Mesothelial cell of epicardium (in vitro differentiated cells): ENCODE data around the gene OR51B4. TPM values are rescaled to one million over a fixed set of nuclear protein-coding genes. Genes with fewer than 3 reads are reported as not detected.

ENCODE experiments used
- DNase-seq, 2 experiments: peaks; one replicate each; pipeline ENCODE4 v3.0.0; 2021; ENCODE audit warnings: low spot score in 2 of 2; ENCODE audit not compliant: unreplicated experiment in 2 of 2
- H3K27ac Mint-ChIP-seq: 2 replicates; pipeline ENCODE4 v1.8.0; 2021; ENCODE audit warnings: mixed read lengths
- H3K27me3 Mint-ChIP-seq: 2 replicates; pipeline ENCODE4 v1.8.0; 2021; ENCODE audit warnings: low read depth, mixed read lengths
- H3K36me3 Mint-ChIP-seq: 2 replicates; pipeline ENCODE4 v1.8.0; 2021; ENCODE audit warnings: mixed read lengths
- H3K4me1 Mint-ChIP-seq: 2 replicates; pipeline ENCODE4 v1.8.0; 2021; ENCODE audit warnings: mixed read lengths
- H3K4me3 Mint-ChIP-seq: 2 replicates; pipeline ENCODE4 v1.8.0; 2021; ENCODE audit warnings: mild to moderate bottlenecking, moderate library complexity, mixed read lengths
- H3K9me3 Mint-ChIP-seq: 2 replicates; pipeline ENCODE4 v1.8.0; 2021; ENCODE audit warnings: mixed read lengths
- total RNA-seq: library from RNA; stranded (reverse); gene quantifications from 3 replicates; pipeline ENCODE4 v1.2.1, GENCODE V29; 2021
- TF ChIP-seq, protein P1 (sequence below): fragments of 200-600 bp; sonication (generic); IDR thresholded peaks from one replicate; pipeline ENCODE4 v1.5.0; 2021; ENCODE audit warnings: antibody characterized with exemption; ENCODE audit not compliant: unreplicated experiment

The OR51B4 gene
- total RNA-seq, 1 donor from 2014 or later, result 0.65 TPM

DNA sequence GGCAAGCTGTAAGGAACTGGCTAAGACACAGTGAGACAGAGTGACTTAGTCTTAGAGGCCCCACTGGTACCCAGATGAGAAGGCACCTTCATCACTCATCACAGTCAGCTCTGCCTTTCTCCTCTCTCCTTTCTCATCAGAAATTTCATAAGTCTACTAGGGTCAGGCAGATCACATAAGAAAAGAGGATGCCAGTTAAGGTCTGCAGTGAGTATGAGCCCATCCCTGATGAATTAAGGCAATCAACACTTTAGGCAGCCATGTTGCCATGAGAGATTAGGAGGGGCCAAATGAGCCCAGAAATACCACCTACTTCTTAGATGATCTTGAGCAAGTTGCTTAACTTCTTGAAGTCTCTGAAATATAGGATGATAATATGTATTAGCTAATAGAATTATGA lies 20.1 kb downstream of the OR51B4 start:
- TF ChIP-seq, protein P1, sequence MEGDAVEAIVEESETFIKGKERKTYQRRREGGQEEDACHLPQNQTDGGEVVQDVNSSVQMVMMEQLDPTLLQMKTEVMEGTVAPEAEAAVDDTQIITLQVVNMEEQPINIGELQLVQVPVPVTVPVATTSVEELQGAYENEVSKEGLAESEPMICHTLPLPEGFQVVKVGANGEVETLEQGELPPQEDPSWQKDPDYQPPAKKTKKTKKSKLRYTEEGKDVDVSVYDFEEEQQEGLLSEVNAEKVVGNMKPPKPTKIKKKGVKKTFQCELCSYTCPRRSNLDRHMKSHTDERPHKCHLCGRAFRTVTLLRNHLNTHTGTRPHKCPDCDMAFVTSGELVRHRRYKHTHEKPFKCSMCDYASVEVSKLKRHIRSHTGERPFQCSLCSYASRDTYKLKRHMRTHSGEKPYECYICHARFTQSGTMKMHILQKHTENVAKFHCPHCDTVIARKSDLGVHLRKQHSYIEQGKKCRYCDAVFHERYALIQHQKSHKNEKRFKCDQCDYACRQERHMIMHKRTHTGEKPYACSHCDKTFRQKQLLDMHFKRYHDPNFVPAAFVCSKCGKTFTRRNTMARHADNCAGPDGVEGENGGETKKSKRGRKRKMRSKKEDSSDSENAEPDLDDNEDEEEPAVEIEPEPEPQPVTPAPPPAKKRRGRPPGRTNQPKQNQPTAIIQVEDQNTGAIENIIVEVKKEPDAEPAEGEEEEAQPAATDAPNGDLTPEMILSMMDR, result no peak
- Mint-ChIP-seq H3K36me3 (no peaks in the 10 kb centered on the region), H3K4me3 (no peak overlapping the region), H3K9me3 (no peaks in the 10 kb centered on the region), H3K4me1 (no peaks in the 10 kb centered on the region), H3K27ac (no peak overlapping the region), H3K27me3 (no peaks in the 10 kb centered on the region)
- no peak for DNase-seq

DNA sequence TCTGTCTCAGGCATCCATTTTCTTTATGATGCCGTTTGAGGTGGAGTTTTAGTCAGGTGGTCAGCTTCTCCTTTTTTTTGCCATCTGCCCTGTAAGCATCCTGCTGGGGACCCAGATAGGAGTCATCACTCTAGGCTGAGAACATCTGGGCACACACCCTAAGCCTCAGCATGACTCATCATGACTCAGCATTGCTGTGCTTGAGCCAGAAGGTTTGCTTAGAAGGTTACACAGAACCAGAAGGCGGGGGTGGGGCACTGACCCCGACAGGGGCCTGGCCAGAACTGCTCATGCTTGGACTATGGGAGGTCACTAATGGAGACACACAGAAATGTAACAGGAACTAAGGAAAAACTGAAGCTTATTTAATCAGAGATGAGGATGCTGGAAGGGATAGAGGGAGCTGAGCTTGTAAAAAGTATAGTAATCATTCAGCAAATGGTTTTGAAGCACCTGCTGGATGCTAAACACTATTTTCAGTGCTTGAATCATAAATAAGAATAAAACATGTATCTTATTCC lies 21.1 kb downstream of the OR51B4 start:
- Mint-ChIP-seq H3K27ac (no peak overlapping the region), H3K4me3 (no peak overlapping the region), H3K9me3 (no peaks in the 10 kb centered on the region), H3K27me3 (no peaks in the 10 kb centered on the region), H3K36me3 (no peaks in the 10 kb centered on the region), H3K4me1 (peaks cover 2% of the 10 kb centered on the region)
- TF ChIP-seq, protein P1, result no peak
- DNase-seq, result no peak

GRCh38 chr11:5279471-5280090 lies 22.2 kb downstream of the OR51B4 start:
- Mint-ChIP-seq H3K9me3 (no peaks in the 10 kb centered on the region), H3K36me3 (no peaks in the 10 kb centered on the region), H3K27ac (no peak overlapping the region), H3K4me3 (no peak overlapping the region), H3K27me3 (no peaks in the 10 kb centered on the region), H3K4me1 (peaks cover 3% of the 10 kb centered on the region)
- DNase-seq, result no peak
- TF ChIP-seq, protein P1, result no peak

DNA sequence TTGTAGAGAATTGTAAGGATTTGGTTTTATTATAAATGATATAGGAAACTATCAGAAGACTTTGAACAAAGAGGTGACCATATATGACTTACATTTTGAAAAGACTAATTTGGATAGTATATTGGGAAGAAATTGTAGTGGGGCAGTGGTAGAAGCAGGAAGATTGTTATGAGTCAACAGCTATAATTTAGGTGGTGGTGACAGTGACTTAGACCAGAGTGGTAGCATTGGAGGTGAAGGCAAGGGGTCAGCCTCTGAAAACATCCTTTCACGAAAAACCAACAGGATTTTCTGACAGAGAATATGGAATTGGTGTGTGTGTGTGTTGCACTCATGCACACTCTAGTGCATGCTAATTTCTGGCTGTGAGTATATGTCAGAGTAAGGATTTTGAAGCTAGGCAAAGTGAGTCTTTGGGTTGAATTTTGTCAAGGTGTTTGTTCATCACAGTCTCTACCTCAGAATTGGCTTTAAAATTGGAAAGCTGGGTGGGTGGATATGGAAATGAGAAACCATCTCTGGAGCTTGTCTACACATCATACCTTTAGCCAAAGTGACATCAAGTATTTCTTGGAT lies 23.9 kb downstream of the OR51B4 start:
- H3K36me3 Mint-ChIP-seq, result no peaks in the 10 kb centered on the region

DNA sequence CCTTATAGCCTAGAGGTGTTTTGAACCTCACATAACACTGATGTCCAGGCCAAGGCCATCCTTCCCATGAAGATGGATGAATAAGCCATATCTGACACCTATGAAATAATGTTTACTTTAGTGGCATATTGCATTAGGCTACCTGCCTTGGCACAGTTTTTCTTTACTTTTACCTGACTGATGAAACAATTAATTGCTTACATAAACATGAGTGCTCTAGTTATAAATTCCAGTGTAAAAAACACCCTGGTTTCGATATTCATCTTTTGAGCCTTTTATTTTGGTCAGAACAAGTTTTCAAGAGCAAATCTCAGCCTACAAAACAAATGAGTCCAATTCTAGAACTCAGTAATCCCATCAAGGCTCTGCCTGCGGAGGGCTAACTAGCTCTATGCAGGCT lies 25.0 kb downstream of the OR51B4 start:
- H3K4me3 Mint-ChIP-seq, result no peak overlapping the region
- no peaks in the 10 kb centered on the region for H3K36me3 Mint-ChIP-seq
- H3K27me3 Mint-ChIP-seq, result no peaks in the 10 kb centered on the region
- H3K9me3 Mint-ChIP-seq, result no peaks in the 10 kb centered on the region
- H3K27ac Mint-ChIP-seq, result no peak overlapping the region
- no peak for DNase-seq
- peaks cover 8% of the 10 kb centered on the region for H3K4me1 Mint-ChIP-seq
- TF ChIP-seq, protein P1, result no peak

More for the DNA sequence above, 23.9 kb downstream of the OR51B4 start:
- no peak for DNase-seq
- H3K27ac Mint-ChIP-seq, result no peak overlapping the region
- H3K4me3 Mint-ChIP-seq, result no peak overlapping the region
- no peaks in the 10 kb centered on the region for H3K27me3 Mint-ChIP-seq
- TF ChIP-seq, protein P1, result no peak
- H3K4me1 Mint-ChIP-seq, result peaks cover 8% of the 10 kb centered on the region
- no peaks in the 10 kb centered on the region for H3K9me3 Mint-ChIP-seq
